LNCAP (cell line): ENCODE data around the gene AHCY.

Experiments used
- TF ChIP-seq, protein P1 (sequence below): fragments of 450-650 bp; IDR thresholded peaks from 2 replicates; pipeline ENCODE4 v1.5.1; 2017; ENCODE audit warnings: mild to moderate bottlenecking

Gene AHCY

GRCh38 chr20:34300809-34301586, 2.2 kb downstream of the AHCY start:
- TF ChIP-seq, protein P1, sequence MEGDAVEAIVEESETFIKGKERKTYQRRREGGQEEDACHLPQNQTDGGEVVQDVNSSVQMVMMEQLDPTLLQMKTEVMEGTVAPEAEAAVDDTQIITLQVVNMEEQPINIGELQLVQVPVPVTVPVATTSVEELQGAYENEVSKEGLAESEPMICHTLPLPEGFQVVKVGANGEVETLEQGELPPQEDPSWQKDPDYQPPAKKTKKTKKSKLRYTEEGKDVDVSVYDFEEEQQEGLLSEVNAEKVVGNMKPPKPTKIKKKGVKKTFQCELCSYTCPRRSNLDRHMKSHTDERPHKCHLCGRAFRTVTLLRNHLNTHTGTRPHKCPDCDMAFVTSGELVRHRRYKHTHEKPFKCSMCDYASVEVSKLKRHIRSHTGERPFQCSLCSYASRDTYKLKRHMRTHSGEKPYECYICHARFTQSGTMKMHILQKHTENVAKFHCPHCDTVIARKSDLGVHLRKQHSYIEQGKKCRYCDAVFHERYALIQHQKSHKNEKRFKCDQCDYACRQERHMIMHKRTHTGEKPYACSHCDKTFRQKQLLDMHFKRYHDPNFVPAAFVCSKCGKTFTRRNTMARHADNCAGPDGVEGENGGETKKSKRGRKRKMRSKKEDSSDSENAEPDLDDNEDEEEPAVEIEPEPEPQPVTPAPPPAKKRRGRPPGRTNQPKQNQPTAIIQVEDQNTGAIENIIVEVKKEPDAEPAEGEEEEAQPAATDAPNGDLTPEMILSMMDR = no peak

GRCh38 chr20:34300256-34300806, 2.8 kb downstream of the AHCY start:
- TF ChIP-seq, protein P1 = no peak

- TF ChIP-seq, protein P1 = no peak
Observed at GRCh38 chr20:34299556-34300255, 3.4 kb downstream of the AHCY start.

- TF ChIP-seq, protein P1 = no peak
Observed at GRCh38 chr20:34296468-34296867, 6.7 kb downstream of the AHCY start.

DNA sequence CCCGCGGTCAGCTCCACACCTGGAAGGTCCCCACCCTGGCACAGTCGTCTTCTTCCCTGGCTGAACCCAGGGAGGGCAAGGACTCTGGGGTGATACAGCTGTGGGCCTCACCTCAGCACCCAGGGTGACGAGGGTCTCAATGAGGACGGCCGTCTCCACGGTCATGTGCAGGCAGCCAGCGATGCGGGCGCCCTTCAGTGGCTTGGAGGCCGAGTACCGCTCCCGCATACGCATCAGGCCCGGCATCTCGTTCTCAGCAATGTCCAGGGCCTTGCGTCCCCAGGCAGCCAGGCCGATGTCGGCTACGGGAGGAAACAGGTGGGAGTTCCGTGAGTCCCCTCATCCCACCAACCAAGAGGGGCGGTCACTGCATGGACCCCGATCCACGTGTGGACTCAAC, 7.9 kb downstream of the AHCY start:
- TF ChIP-seq, protein P1 = no peak

DNA sequence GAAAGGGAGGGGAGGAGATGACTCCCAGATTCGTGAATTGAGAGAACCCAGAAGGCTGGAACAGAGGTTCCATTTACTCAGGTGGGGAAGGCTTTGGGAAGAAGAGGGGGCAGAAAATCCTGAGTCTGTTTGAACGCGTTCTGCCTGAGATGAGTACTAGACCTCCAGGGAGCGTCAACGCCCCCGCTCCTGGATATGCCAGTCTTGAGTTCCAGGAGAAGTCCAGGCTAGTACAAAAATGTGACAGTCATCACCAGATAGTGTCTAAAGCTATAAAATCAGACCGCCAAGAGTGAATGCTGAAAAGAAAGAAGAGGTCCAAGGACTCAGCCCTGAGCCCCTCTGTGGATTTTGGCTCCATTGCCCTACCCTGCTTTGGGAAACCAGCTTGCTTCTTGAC, 8.6 kb downstream of the AHCY start:
- TF ChIP-seq, protein P1 = no peak

GRCh38 chr20:34293589-34293988, 9.6 kb downstream of the AHCY start:
- TF ChIP-seq, protein P1 = no peak
